Coronary artery (tissue), 2 donors: Measurements from ENCODE around the gene RAD51B.

Source experiments
- DNase-seq: peaks from one replicate; pipeline ENCODE4 v3.0.0-alpha.2; 2017; ENCODE audit warnings: low spot score
- H3K27ac ChIP-seq, 2 donors: fragments of 200-600 bp; sonication (generic); one replicate each; pipeline ENCODE4 v1.5.1; 2016 to 2019
- H3K4me3 ChIP-seq: fragments of 200-600 bp; sonication (generic); 2 replicates; pipeline ENCODE4 v1.5.1; 2016; ENCODE audit warnings: mild to moderate bottlenecking, moderate library complexity
- TF ChIP-seq, protein P1 (sequence below): fragments of 200-600 bp; sonication (generic); IDR thresholded peaks from one replicate; pipeline ENCODE4 v1.5.1; 2019; ENCODE audit warnings: antibody characterized with exemption

Gene RAD51B

DNA sequence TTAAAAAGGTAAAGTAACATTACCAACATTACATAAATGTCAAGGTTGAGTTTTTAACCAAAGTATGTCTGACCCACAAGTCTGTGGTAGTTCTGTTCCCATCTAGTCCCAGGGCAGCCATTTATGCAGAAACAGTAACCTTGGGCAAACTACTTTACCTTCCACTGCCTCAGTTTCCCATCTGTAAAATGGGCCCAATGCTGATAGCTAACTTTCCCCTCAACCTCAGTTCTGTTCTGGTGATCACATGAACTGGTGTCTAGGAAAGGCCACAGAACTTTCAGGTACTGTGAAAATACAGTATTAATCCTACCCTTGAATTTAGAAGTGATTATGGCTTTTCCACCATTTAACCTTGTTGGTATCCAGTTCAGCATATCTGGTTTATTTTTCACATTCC, 859.7 kb downstream of the RAD51B start:
- no peak overlapping the region for H3K27ac ChIP-seq
- no peak for DNase-seq
- TF ChIP-seq, protein P1, sequence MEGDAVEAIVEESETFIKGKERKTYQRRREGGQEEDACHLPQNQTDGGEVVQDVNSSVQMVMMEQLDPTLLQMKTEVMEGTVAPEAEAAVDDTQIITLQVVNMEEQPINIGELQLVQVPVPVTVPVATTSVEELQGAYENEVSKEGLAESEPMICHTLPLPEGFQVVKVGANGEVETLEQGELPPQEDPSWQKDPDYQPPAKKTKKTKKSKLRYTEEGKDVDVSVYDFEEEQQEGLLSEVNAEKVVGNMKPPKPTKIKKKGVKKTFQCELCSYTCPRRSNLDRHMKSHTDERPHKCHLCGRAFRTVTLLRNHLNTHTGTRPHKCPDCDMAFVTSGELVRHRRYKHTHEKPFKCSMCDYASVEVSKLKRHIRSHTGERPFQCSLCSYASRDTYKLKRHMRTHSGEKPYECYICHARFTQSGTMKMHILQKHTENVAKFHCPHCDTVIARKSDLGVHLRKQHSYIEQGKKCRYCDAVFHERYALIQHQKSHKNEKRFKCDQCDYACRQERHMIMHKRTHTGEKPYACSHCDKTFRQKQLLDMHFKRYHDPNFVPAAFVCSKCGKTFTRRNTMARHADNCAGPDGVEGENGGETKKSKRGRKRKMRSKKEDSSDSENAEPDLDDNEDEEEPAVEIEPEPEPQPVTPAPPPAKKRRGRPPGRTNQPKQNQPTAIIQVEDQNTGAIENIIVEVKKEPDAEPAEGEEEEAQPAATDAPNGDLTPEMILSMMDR: no peak
- H3K4me3 ChIP-seq: no peak overlapping the region

DNA sequence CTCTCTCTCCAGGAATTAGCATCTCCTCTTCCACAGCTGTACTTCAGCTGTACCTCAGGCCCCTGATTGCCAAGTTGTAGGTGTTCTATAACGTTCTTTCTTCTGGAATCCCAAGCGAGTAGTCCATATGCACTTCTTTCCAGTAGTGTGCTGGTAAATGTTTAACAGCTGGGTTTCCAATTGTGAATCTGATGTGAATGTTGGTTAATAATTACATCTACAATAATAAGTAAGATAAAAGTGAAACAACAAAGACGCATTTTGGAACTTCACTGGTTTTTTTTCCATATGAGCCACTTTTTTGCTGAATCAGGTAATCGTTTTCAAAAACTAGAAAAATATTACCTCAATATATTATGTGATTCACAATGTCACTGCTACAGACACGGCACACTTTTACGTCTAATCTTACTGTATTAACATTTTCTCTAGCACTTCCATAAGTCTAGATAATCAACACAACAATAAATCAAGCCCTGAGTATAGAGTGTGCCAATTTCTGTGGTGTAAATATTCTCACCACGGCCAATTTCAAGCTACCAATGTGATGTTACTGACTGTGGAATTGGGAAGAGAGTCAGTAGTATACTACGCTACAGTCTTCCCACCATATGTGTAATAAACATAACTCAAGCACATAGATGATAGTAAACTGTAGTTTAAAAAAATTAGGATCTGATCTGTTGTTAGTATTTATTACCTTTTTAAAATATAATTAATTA, 860.3 kb downstream of the RAD51B start:
- H3K27ac ChIP-seq: peak overlapping the region; percentile 77 to 83
- DNase-seq: no peak
- TF ChIP-seq, protein P1: no peak
- H3K4me3 ChIP-seq: no peak overlapping the region

DNA sequence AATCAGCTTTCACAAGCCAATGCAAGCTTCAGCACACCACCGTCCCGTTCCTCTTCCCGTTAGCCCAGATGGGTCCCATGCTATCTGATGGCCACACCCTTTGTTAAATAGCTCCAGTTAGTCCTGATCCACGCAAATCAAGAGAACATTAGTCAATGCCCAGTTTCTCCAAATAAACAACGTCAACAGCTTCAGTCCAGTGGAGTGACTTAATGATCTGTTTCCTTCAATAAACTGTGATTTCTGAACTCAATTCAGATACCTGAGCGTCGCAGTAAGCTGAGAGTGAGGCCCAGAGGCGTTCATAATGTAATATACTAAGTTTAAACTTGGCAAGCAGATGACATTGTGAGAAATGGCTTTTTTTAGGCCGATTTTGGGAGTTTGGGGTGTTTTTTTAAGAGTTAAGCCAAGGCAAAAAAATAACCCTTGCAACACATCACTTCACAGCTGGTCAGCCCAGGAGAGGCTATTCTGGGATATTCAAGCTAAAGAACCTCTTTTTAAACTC, 861.0 kb downstream of the RAD51B start:
- Histone ChIP-seq H3K4me3 (no peak overlapping the region), H3K27ac (peak overlapping the region; percentile 77 to 83)
- TF ChIP-seq, protein P1: no peak
- no peak for DNase-seq

DNA sequence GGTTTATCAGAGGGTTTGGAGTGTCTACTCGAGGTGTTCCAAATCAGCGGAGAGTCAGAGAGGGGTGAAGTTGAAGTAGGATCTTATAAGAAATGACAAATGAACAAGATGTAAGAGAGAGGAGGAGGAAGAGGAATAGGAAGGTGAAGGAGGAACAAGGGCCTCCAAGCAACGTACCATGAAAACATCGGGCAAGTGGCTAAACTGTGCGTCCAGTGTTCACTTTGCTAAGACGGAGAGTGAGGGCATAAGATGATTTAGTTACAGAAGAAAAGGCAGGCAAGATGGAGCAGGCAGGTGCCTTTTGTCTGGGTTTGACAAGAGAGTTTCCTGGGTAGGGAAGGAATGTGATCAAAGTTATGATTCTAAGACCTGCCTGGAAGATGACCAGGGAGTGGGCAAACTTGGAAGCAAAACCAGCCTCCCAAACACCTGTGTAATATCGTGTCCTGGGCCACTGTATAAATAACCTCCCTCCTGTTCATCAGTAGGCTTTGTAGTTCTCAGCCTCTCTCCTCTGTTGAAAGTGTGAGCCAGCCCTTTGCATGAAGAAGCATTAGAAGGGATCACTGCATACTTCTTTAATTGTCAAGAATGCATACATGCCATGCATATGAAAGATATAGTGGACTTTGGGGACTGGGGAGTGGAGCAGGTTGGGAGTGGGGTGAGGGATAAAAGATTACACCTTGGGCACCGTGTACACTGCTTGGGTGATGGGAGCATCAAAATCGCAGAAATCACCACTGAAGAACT, 861.9 kb downstream of the RAD51B start:
- TF ChIP-seq, protein P1: no peak
- no peak overlapping the region for H3K4me3 ChIP-seq
- no peak for DNase-seq
- H3K27ac ChIP-seq: peak overlapping the region; percentile 77 to 83

DNA sequence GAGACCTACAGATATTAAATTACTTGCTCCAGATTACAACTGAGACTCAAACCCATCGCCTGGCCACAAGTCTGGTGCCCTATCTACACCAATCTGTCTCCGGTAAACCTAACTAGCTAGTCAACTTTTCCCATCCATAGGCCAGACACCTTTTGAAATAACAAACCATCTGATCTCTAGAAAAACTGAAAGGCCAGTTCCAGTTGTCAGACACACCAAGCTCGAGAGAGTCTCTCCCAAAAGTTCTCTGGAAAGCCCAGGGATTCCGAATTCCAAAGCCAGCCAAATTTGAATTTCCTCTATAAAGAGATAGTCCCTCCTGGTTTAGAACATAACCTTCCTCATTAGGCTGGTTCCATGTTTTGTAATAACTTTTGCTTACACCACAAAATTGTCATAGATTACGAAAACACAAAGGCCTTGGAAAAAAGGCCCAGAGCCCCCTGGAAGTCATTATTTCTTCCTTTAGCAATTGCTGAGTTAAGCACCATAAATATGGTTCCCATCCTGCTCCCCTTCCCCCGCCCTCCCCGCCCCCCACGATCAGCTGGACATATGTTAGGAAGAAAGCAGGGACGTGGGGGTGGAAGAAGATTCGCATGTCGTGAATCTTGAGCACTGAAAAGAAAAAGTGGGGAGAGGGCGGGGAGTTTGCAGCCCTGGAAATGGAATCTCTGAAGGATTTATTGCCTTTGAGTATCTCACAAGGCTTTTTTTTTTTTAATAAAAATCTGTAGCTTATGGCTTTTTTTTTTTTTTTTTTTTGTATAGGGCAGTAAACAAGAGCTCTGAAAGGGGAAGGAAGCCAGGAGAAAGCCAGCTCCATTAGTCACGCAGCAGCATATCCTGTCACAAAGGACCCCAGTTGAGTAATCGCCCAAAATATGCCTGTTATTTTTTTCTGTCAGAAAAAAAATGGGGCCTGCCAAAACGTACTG, 862.9 kb downstream of the RAD51B start:
- DNase-seq: no peak
- TF ChIP-seq, protein P1: no peak

DNA sequence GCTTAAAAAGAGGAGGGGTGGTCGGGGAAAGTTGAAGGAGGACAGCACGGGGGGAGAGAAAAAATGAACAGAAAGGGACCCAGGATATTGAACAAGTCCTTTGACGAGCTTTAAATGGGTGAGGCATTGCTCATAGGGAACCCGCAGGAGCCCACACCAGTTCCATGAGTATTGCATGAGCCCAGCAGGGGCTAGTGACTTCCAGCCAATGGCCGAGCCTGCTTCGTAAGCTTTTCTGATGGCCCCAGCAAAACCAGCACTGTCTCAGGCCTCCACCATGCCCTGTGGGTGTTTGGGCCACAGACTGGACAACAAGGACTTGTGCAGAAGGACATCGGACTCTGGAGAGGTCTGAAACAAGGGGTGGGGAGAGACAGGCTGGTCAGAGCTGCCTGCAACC, 863.7 kb downstream of the RAD51B start:
- TF ChIP-seq, protein P1: no peak
- H3K27ac ChIP-seq: peak overlapping the region; percentile 77 to 83
- no peak for DNase-seq
- H3K4me3 ChIP-seq: no peak overlapping the region

More for the DNA sequence above, 862.9 kb downstream of the RAD51B start:
- no peak overlapping the region for H3K4me3 ChIP-seq
- peak overlapping the region; percentile 77 to 83 for H3K27ac ChIP-seq
